ENCODE results near the gene ACR.
"Not testable (repeated sequence)": the region's sequence is repeated elsewhere in the genome, so short reads cannot be mapped to it uniquely, and the experiment has no call there.

The ACR gene

DNA sequence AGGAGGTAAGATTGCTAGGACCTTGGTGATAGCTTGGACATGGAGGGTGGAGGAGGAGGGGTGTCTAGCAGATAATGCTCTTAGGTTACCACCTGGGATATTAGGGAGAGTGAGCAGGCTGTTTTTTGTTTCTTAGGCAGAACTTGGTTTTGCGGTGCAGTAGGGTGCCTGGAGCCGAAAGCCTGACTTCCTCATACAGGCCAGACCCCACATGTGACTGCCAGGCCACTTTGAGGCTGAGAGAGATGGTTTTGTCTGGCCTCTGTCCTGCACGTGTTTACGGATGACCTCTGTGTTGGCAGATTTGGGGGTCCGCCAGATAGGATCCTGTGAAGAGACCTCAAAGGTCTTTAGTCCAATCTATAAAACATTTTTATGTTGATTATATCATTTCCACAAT lies 47.3 kb downstream of the ACR start:
- DNase-seq = not testable (repeated sequence)

DNA sequence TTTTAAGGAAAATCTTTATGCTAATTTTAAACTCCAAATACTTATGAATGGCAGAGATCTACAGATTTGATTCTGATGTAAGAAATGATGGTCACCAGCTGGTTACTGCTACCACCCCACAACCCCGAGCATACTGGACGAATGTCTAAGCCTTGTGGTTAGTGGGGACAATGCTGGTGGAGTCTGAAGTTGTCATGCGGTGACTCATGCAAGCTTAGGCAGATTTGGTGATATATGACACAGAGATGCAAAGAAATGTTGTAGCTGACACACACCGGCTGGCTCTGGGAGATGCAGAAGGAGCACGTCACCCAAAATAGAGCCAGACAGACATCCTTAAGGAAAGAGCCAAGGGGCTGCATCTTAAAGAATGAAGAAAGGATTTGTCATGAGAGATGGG lies 48.9 kb downstream of the ACR start:
- DNase-seq = not testable (repeated sequence)

All from CD4-positive, alpha-beta T cell treated with Interleukin-21 for 1 hour (primary cell).